Stimulated activated CD8-positive, alpha-beta memory T cell treated with anti-CD3 and anti-CD28 coated beads, Interleukin-12 subunit alpha, Interleukin-12 subunit beta, amount 100 ng/mL, for 24 hours (primary cell): ENCODE results near the gene RFX1.
"Not testable (repeated sequence)": the region's sequence is repeated elsewhere in the genome, so short reads cannot be mapped to it uniquely, and the experiment has no call there.

ENCODE experiments used
- DNase-seq: peaks from one replicate; pipeline ENCODE4 v3.0.0-alpha.2; 2020; ENCODE audit errors: extremely low read depth

RFX1 gene

DNA sequence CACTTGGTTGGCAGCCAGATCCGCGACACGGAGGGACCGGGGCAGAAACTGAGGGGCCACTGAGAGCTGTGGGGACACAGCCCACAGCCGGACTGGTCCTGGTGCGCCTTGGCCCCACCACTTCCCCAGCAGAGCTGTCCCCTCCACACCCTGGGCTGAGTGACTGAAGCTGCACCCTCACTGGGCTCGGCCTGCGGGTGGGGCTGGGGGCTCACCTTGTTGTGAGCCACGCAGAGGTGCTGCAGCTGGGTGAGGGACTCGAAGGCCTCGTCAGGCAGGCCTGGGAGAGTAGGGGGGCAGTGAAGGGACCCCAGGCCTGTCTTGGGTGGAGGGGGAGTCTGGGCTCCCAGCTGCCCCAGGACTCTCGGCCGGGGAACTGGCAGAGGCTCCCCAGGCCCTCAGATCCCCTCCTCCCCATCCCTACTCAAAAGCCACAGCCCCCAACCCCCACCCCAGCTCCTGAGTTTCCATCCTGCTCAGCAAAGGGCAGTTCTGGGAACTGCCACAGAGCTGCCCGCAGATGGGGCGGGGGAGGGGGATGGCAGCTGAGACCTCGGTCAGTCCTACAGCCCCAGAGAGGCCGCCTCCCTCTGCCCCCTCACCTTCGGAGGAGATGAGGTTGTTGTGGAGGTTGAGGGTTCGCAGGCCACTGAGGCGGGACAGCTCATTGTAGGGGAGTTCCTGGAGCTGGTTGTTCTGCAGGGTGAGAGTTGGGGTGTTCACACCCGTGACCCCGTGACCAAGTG, 70.2 kb downstream of the RFX1 start:
- no peak for DNase-seq

DNA sequence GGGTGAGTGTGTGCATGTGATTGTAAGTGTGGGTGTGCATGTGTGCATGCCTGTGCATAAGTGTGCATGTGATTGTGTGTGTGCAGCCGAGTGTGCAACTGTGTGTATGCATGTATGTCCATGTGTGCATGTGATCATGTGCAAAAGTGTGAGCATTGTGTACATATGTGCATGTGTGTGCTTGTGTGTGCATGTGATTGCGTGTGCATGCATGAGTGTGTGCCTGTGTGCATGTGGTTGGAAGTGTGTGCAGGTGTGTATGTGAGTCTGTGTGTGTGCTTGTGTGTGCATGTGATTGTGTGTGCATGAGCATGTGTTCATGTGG, 71.4 kb downstream of the RFX1 start:
- DNase-seq = no peak

DNA sequence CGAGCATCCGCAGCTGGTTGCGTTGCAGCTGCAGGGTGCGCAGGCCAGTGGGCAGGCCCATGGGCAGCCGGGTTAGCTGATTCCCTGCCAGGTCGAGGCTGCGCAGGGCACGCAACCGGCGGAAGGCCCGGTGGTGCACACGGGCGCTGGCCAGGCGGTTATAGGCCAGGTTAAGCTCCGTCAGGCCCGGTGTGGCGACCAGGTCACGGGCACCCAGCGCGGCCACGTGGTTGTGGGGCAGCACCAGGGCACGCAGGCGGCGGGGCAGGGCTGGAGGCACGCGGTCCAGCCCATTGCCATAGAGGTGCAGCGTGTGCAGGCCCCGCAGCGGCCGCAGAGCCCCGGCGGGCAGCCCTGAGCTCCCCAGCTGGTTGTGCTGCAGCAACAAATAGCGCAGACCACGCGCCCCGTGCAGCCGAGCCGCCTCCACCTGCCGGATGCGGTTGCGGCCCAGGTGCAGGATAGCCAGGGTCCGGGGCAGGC, 73.2 kb downstream of the RFX1 start:
- DNase-seq = no peak

DNA sequence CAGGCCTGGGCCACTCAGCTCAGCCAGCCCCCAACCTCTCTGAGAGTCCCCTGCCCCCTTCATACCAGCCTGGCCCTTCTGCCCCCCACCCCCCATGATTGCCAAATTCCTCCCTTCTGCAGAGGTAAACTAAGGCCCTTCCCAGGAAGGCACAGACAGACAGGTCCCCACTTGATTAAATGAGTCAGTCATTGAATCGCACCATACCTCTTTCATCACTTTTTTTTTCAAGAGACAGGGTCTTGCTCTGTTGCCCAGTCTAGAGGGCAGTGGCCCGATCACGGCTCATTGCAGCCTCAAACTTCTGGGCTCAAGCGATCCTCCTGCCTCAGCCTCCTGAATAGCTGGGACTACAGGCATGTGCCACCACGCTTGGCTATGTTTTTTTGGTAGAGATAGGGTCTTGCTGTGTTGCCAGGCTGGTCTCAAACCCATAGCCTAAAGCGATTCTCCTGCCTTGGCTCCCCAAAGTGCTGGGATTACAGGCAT, 73.9 kb downstream of the RFX1 start:
- no peak for DNase-seq

DNA sequence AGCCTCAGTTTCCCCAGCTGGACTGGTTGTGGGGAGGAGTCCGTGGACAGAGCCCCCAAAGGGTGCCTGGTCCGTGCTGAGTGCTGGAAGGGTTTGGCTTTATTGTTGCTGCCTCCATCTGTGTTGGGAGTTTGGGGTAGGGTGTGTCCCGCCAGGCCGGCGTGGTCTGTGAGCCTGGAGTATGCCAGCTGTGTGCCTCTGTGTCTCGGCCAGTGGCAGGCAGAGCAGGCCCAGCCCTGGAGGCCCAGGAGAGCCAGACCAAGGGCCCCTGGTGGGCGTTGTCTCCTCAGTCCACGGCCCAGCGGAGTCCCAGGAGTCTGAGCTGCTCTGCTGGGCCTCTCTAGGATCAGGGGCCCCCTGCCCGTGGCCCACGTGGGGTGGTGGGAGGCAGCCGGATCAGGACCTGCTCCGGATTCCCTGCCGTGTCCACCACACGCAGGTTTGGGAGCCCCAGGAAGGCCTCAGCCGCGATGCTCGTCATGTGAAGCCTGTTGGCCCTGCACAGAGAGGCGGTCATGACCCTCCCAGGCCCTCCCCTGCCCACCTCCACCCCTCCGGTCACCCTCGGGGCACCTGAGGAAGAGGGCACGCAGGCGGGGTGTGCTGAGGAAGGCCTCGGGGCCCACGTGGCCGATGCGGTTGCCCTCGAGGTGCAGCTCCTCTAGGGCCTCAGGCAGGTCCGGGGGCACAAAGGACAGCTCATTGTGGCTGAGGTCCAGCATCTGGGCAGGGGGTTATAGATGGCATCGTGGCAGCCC, 74.5 kb downstream of the RFX1 start:
- DNase-seq = no peak

DNA sequence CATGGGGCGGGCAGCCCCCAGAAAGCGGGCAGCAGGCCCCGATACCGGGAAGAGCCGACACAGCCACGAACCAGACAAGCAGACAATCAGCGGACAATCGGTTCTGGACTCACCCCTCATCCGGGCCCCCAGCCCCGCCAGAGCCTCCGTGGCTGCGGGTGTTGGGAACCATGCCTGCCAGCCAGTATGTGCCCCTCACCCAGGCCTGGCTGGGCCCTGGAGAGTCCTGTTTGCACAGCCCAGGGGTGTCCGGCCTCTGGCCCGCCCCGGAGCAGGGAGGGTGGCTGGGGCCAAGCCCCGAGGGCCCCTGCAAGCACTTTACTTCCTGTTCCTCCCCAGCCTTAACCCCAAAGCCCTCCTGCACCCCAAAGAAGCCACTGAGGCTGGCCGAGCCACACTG, 75.7 kb downstream of the RFX1 start:
- DNase-seq = no peak

DNA sequence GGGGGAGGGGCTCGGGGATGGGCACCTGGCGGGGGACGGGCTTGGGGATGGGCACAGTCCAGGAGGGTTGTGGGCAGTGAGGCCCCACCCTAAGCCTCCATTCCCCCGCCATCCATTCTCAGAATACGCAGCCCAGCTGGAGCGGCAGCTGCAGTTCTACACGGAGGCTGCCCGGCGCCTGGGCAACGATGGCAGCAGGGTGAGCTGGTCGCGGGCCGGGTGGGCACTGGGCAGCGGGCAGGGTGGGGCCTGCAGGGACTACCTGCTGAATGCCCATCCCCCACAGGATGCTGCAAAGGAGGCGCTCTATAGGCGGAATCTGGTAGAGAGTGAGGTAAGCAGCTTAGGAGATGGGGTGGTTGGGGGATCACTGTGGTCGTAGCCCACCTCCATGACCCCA, 76.2 kb downstream of the RFX1 start:
- no peak for DNase-seq

DNA sequence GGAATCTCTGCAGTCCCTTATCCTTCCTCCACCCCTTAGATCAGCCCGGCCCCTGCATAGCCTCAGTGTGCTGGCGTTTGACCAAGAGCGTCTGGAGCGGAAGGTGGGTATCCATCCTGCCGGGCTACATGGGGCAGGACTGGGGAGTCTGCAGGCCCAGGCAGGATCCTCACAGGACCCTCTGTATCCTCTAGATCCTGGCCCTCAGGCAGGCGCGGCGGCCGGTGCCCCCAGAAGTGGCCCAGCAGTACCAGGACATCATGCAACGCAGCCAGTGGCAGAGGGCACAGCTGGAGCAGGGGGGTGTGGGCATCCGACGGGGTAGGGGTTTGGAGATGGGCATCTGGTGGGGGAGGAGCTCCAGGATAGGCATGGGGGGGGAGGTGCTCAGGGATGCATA, 76.8 kb downstream of the RFX1 start:
- no peak for DNase-seq

DNA sequence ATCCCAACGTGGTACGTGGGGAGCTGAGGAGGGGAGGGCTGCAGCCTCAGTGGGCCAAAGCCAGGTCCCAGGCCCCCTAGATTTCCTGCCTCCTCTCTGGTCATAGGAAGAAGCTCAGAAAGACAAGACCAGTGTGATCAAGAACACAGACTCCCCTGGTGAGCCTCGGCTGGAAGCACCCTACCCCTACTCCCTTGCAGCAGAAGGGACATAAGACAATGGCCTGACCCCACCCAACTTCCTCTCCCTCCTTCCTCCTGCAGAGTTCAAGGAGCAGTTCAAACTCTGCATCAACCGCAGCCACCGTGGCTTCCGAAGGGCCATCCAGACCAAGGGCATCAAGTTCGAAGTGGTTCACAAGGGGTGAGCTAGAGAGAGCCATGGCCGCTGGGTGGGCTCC, 79.4 kb downstream of the RFX1 start:
- DNase-seq = no peak

DNA sequence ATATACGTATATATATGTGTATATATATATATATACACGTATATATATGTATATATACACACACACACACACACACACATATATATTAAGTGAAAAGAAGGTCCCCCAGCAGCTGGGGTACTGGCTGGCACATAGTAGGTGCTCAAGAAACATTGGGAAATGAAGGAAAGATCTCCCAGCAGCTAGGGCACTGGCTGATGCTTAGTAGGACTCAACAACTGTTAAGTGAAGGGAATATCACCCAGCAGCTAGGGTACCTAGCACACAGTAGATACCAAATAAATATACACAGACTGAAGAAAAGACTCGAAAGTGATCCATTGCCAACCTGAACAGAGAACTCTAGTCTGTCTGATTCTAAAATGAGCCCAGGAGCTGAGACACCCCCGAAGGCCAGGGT, 80.1 kb downstream of the RFX1 start:
- DNase-seq = no peak

DNA sequence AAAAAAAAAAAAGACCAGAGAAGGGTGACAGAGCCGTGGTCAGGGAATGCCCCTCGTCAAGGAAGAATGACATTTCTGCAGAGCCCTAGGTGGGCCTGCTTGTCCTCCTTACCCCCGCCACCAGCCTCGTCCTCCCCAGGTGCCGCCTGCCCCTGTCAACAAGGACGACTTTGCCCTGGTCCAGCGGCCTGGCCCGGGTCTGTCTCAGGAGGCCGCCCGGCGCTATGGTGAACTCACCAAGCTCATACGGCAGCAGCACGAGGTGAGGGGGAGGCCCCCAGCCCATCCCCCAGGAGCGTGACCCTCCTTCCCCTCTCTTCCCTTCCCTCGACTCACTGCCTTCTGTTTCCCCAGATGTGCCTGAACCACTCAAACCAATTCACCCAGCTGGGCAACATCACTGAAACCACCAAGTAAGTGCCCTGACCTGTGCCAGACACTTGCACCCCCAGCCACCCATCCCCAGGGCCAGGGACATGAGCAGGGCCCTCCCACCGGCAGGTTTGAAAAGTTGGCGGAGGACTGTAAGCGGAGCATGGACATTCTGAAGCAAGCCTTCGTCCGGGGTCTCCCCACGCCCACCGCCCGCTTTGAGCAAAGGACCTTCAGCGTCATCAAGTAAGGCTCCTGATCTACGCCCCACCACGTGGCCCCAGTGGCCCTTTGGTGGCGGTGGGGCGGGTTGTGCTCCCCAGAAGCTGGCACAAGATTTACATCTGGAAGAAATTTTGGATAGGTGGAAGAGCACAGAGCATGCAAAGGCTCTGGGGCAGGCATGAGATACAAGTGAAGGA, 82.7 kb downstream of the RFX1 start:
- no peak for DNase-seq

DNA sequence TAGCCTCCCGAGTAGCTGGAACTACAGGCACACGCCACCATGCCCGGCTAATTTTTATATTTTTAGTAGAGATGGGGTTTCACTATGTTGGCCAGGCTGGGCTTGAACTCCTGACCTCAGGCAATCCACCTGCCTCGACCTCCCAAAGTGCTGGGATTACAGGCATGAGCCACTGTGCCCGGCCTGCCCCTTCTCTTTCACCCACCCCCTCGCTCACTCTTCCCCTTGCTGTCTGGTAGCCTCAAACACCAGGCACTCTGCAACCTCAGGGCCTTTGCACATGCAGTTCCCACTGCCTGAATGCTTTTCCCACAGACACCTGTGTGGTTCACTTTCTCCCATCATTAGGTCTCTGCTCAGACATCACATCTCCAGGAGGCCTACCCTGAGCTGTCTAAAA, 84.0 kb downstream of the RFX1 start:
- not testable (repeated sequence) for DNase-seq

DNA sequence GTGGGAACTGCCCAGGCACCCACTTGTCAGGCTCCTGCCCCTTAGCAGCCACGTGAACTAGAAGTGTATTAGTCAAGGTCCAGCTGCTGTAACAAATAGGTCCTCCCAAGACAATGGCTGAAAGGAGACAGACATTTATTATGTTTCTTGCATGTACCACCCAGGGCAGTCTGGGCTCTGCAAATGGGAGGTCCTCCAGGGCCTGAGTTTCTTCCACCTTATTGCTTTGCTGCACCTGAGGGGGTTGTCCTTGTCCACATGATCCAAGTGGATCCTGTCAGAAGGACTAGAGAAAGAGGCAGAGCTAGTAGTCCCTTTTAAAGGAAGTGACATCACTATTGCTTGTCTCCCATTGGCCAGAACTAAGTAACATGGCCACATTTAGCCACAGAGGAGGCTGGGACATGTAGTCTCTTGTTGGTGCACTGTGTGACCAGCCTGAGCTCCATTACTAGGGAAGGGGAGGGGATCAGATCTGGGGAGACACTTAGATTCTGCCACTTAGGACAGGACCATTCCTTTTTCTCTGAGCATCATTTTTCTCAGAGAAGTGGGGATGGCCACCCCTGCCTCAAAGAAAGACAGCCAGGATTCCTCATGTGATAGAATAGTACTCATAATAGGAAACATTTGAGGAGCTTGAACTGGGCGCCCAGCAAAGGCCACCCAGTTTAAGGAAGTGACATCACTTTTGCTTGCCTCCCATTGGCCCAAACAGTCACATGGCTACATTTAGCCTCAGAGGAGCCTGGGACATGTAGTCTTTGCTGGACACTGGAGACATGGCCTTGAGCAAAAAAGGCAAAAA, 85.0 kb downstream of the RFX1 start:
- no peak for DNase-seq

DNA sequence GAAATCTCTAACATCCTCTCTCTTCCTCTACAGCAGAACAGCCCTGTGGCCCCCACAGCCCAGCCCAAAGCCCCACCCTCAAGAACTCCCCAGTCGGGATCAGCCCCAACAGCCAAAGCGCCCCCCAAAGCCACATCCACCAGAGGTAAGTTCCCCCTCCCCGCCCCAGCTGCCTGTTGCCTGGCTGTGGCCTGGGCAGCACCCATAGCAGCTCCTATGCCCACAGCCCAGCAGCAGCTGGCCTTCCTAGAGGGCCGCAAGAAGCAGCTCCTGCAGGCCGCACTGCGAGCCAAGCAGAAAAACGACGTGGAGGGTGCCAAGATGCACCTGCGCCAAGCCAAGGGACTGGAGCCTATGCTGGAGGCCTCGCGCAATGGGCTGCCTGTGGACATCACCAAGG, 85.6 kb downstream of the RFX1 start:
- DNase-seq = no peak

DNA sequence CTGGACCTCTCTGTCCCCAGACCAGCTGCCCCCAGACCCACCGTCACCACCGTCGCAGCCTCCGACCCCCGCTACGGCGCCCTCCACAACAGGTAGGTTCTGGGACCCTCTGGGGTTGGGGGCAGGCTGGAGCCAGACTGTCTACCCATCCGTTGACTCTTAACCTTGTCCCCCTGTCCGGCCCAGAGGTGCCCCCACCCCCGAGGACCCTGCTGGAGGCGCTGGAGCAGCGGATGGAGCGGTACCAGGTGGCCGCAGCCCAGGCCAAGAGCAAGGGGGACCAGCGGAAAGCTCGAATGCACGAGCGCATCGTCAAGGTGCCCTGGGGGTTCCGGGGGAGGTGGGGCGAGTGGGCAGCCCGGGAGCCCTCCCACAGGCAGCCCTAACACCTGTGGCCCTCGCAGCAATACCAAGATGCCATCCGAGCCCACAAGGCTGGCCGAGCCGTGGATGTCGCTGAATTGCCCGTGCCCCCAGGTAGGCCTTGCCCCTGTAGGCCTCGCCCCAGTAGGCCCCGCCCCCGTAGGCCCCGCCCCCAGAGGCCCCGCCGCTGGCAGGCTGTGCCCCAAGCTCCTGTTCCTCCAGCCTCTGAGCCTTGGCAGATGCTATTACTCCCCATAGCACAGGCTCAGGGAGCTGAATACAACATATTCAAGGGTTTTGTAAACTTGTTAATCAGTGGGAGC, 87.3 kb downstream of the RFX1 start:
- no peak for DNase-seq

DNA sequence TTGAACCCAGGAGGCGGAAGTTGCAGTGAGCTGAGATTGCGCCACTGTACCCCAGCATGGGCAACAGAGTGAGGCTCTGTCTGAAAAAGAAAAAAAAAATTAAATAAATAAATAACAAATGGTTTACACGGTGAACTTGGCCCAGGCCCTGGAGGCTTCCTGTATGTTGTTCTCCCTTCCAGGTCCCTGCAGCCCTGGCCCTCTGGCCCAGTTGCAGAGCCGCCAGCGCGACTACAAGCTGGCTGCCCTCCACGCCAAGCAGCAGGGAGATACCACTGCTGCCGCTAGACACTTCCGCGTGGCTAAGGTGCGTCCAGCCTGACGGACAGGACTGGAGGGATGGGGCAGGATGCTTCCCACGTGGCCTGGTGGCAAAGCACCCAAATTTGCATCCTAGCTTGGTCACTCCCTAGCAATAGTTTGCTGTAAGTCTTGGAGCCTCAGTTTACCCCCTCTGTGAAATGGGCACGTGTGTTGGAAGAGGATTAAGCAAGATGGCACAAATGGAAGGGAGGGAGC, 88.2 kb downstream of the RFX1 start:
- no peak for DNase-seq

DNA sequence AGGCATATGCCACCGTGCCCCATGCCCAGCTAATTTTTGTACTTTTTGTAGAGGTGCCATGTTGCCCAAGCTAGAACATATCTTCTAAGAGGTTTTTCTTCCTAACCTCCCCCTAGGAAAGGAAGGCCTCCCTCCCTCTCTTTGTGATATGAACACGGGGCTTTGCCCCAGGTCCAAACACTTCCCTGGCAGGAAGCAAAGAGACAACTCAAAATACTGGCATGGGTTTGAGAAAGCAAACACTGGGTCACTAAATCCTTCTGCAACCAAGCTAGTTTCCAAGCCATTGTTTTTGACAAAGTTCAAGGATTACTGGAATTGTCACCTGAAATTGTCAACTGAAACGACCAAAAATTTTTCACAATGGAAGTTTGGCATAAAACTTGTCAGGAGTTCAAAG, 91.3 kb downstream of the RFX1 start:
- DNase-seq = no peak

DNA sequence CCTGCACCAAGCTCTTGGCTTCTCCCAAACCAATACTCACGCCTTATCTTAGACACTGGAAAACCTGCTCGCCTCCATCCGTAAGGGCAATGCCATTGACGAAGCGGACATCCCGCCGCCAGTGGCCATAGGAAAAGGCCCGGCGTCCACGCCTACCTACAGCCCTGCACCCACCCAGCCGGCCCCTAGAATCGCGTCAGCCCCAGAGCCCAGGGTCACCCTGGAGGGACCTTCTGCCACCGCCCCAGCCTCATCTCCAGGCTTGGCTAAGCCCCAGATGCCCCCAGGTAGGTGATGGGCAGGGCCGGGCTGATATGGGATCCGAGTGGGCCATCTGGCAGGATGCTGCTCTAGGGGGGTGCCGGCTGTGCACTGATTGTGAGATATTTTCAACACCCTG, 92.8 kb downstream of the RFX1 start:
- DNase-seq = no peak
